HT-29 (cell line): ENCODE data around the gene SERPINB11. TPM values are rescaled to one million over a fixed set of nuclear protein-coding genes. Genes with fewer than 3 reads are reported as not detected.
"Not testable (repeated sequence)": the region's sequence is repeated elsewhere in the genome, so short reads cannot be mapped to it uniquely, and the experiment has no call there.

Experiments used
- DNase-seq: peaks from one replicate; pipeline ENCODE4 v3.0.0-alpha.2; 2015; ENCODE audit warnings: low spot score
- total RNA-seq: library from RNA; depleted of rRNA; stranded (reverse); fragments of >200 nt; shearing (Covaris generic); gene quantifications from 2 replicates; pipeline ENCODE4 v1.2.3, GENCODE V29; 2014; rRNA removed

Gene SERPINB11
- total RNA-seq, 1 experiment from 2014 or later, result not detected

GRCh38 chr18:63725682-63726480 lies 23.1 kb downstream of the SERPINB11 start:
- no peak for DNase-seq

GRCh38 chr18:63730773-63731172 lies 28.0 kb downstream of the SERPINB11 start:
- peak; percentile 29 for DNase-seq

- no peak for DNase-seq
Observed at GRCh38 chr18:63731215-63731614, 28.5 kb downstream of the SERPINB11 start.

GRCh38 chr18:63736876-63737275 lies 34.1 kb downstream of the SERPINB11 start:
- DNase-seq, result peak; percentile 63

GRCh38 chr18:63741769-63742168 lies 39.0 kb downstream of the SERPINB11 start:
- DNase-seq, result peak; percentile 68

GRCh38 chr18:63747006-63747405 lies 44.2 kb downstream of the SERPINB11 start:
- DNase-seq, result no peak

GRCh38 chr18:63749489-63749888 lies 46.7 kb downstream of the SERPINB11 start:
- no peak for DNase-seq

- no peak for DNase-seq
Observed at GRCh38 chr18:63752636-63753035, 49.9 kb downstream of the SERPINB11 start.

- DNase-seq, result no peak
Observed at GRCh38 chr18:63753676-63754075, 50.9 kb downstream of the SERPINB11 start.

- no peak for DNase-seq
Observed at GRCh38 chr18:63757541-63757940, 54.8 kb downstream of the SERPINB11 start.

- DNase-seq, result no peak
Observed at GRCh38 chr18:63758615-63759240, 56.0 kb downstream of the SERPINB11 start.

- DNase-seq, result not testable (repeated sequence)
Observed at GRCh38 chr18:63759786-63760185, 57.0 kb downstream of the SERPINB11 start.

- DNase-seq, result no peak
Observed at GRCh38 chr18:63762518-63762917, 59.8 kb downstream of the SERPINB11 start.

GRCh38 chr18:63763831-63764600 lies 61.3 kb downstream of the SERPINB11 start:
- no peak for DNase-seq

- DNase-seq, result no peak
Observed at GRCh38 chr18:63765837-63766236, 63.1 kb downstream of the SERPINB11 start.

Other genes starting within 250 kb of the SERPINB11 start
- 12.9 and 13.4 TPM in 2 replicates for gene SERPINB5, start 226.0 kb upstream of the SERPINB11 start, total RNA-seq
- not detected in 2 replicates for gene SERPINB12, start 160.6 kb upstream of the SERPINB11 start, total RNA-seq
- gene SERPINB13, start 115.6 kb upstream of the SERPINB11 start, total RNA-seq, result not detected in 2 replicates
- not detected in 2 replicates for gene SERPINB4, start 58.7 kb upstream of the SERPINB11 start, total RNA-seq
- gene SERPINB3, start 41.1 kb upstream of the SERPINB11 start, total RNA-seq, result not detected in 2 replicates
- gene SERPINB7, start 72.5 kb downstream of the SERPINB11 start, total RNA-seq, result 0.16 TPM in 1 of 2 replicates, not detected in the other
- not detected in 2 replicates for gene SERPINB2, start 184.7 kb downstream of the SERPINB11 start, total RNA-seq
- gene SERPINB10, start 205.0 kb downstream of the SERPINB11 start, total RNA-seq, result not detected in 2 replicates
- gene HMSD, start 246.3 kb downstream of the SERPINB11 start, total RNA-seq, result not detected in 2 replicates